ENCODE data around the gene PEX13. TPM values are rescaled to one million over a fixed set of nuclear protein-coding genes. Genes with fewer than 3 reads are reported as not detected.
"Not testable (repeated sequence)": the region's sequence is repeated elsewhere in the genome, so short reads cannot be mapped to it uniquely, and the experiment has no call there.

Gene PEX13
- total and polyA plus RNA-seq, 4 donors, result 10.6 to 42.8 (median 21.5) TPM

DNA sequence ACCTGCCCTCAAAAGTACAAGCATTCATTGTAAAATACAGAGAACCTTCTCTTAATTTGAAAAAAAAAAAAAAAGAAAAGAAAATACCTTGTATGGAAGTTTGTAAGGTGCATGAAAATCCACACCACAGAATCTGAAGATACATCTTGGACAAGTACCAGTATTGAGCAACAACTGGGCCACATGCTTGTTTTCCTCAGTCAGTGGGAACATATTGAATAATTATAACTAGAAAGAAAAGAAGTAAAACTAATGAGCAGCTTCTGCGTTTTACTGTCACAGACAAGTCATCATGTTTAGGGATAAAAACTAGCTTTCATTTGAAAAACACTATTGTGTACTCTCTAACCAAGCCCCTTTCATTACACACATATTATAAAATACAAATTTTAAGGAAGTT is 5.8 kb upstream of the PEX13 start:
- 47% methylated on average over 1 of the region's 1 CpG for WGBS
- Histone ChIP-seq H3K9me3 (ENCODE audit: control insufficient read depth in 4 of 4, low read length in 3 of 4) (no peaks in the 10 kb centered on the region), H3K4me3 (ENCODE audit: low read depth in 1 of 3, low read length in 3 of 3) (no peak overlapping the region), H3K36me3 (ENCODE audit: control insufficient read depth in 4 of 4, insufficient read depth in 3 of 4, low read depth in 1 of 4, low read length in 3 of 4) (peaks cover 0 to 3% (median 0%) of the 10 kb centered on the region in 4 donors), H3K4me1 (ENCODE audit: control insufficient read depth in 4 of 4, insufficient read depth in 4 of 4, low read length in 3 of 4) (peaks cover 9 to 28% (median 10%) of the 10 kb centered on the region in 4 donors), H3K27ac (ENCODE audit: low read depth in 1 of 2, low read length in 2 of 2) (no peak overlapping the region), H3K27me3 (ENCODE audit: control insufficient read depth in 4 of 4, insufficient read depth in 4 of 4, low read length in 3 of 4) (no peaks in the 10 kb centered on the region), H3K9ac (ENCODE audit: low read depth in 1 of 2, low read length in 2 of 2) (peak overlapping the region in 1 of 2 donors; percentile 12)
- TF ChIP-seq, protein P1, sequence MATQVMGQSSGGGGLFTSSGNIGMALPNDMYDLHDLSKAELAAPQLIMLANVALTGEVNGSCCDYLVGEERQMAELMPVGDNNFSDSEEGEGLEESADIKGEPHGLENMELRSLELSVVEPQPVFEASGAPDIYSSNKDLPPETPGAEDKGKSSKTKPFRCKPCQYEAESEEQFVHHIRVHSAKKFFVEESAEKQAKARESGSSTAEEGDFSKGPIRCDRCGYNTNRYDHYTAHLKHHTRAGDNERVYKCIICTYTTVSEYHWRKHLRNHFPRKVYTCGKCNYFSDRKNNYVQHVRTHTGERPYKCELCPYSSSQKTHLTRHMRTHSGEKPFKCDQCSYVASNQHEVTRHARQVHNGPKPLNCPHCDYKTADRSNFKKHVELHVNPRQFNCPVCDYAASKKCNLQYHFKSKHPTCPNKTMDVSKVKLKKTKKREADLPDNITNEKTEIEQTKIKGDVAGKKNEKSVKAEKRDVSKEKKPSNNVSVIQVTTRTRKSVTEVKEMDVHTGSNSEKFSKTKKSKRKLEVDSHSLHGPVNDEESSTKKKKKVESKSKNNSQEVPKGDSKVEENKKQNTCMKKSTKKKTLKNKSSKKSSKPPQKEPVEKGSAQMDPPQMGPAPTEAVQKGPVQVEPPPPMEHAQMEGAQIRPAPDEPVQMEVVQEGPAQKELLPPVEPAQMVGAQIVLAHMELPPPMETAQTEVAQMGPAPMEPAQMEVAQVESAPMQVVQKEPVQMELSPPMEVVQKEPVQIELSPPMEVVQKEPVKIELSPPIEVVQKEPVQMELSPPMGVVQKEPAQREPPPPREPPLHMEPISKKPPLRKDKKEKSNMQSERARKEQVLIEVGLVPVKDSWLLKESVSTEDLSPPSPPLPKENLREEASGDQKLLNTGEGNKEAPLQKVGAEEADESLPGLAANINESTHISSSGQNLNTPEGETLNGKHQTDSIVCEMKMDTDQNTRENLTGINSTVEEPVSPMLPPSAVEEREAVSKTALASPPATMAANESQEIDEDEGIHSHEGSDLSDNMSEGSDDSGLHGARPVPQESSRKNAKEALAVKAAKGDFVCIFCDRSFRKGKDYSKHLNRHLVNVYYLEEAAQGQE (IDR thresholded peaks at IDR 0.05), result no peak
- TF ChIP-seq RAD21 (IDR thresholded peaks at IDR 0.05) (no peak), HNF4A (conservative IDR thresholded peaks at IDR 0.05) (peak in 1 of 2 donors; percentile 6), FOXA2 (IDR thresholded peaks at IDR 0.05) (no peak), RXRA (IDR thresholded peaks at IDR 0.05) (no peak), ATF3 (IDR thresholded peaks at IDR 0.05) (no peak), HNF4G (IDR thresholded peaks at IDR 0.05) (no peak)
- TF ChIP-seq, protein P2, sequence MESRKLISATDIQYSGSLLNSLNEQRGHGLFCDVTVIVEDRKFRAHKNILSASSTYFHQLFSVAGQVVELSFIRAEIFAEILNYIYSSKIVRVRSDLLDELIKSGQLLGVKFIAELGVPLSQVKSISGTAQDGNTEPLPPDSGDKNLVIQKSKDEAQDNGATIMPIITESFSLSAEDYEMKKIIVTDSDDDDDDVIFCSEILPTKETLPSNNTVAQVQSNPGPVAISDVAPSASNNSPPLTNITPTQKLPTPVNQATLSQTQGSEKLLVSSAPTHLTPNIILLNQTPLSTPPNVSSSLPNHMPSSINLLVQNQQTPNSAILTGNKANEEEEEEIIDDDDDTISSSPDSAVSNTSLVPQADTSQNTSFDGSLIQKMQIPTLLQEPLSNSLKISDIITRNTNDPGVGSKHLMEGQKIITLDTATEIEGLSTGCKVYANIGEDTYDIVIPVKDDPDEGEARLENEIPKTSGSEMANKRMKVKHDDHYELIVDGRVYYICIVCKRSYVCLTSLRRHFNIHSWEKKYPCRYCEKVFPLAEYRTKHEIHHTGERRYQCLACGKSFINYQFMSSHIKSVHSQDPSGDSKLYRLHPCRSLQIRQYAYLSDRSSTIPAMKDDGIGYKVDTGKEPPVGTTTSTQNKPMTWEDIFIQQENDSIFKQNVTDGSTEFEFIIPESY (IDR thresholded peaks at IDR 0.05), result no peak
- DNase-seq (ENCODE audit: low spot score), result no peak

- Histone ChIP-seq H3K9ac (ENCODE audit: low read depth in 1 of 2, low read length in 2 of 2) (peak overlapping the region in 1 of 2 donors; percentile 12), H3K27ac (ENCODE audit: low read depth in 1 of 2, low read length in 2 of 2) (peak overlapping the region in 1 of 2 donors; percentile 11), H3K4me1 (ENCODE audit: control insufficient read depth in 4 of 4, insufficient read depth in 4 of 4, low read length in 3 of 4) (peaks cover 9 to 29% (median 11%) of the 10 kb centered on the region in 4 donors)
- H3K36me3 ChIP-seq (ENCODE audit: control insufficient read depth in 4 of 4, insufficient read depth in 3 of 4, low read depth in 1 of 4, low read length in 3 of 4); H3K9me3 ChIP-seq (ENCODE audit: control insufficient read depth in 4 of 4, low read length in 3 of 4); H3K27me3 ChIP-seq (ENCODE audit: control insufficient read depth in 4 of 4, insufficient read depth in 4 of 4, low read length in 3 of 4); H3K4me3 ChIP-seq (ENCODE audit: low read depth in 1 of 3, low read length in 3 of 3); DNase-seq (ENCODE audit: low spot score): not testable (repeated sequence)
- 88% methylated on average over 2 of the region's 2 CpGs for WGBS
Measured at GRCh38 chr2:61012303-61012702, 5.2 kb upstream of the PEX13 start.

DNA sequence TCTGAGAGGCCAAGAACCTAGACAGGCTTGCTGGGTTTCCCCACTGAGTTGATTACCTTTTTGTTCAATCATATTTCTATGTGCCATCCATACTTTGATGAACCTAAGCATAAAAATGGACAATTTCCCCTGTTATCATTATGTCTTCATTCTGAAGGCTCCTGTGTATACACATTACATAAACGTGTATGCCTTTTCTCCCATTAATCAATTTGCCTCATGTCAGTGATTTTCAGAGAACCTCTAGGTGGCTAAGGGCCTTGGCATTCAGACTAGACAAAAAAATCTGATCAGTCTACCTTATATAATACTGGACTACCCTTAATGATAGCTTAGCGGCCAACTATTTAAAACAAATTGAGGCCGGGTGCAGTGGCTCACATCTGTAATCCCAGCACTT is 4.1 kb upstream of the PEX13 start:
- 71% methylated on average over 3 of the region's 3 CpGs for WGBS
- Histone ChIP-seq H3K27ac (ENCODE audit: low read depth in 1 of 2, low read length in 2 of 2) (no peak overlapping the region), H3K9me3 (ENCODE audit: control insufficient read depth in 4 of 4, low read length in 3 of 4) (no peaks in the 10 kb centered on the region), H3K9ac (ENCODE audit: low read depth in 1 of 2, low read length in 2 of 2) (no peak overlapping the region), H3K27me3 (ENCODE audit: control insufficient read depth in 4 of 4, insufficient read depth in 4 of 4, low read length in 3 of 4) (no peaks in the 10 kb centered on the region), H3K36me3 (ENCODE audit: control insufficient read depth in 4 of 4, insufficient read depth in 3 of 4, low read depth in 1 of 4, low read length in 3 of 4) (peaks cover 0 to 3% (median 0%) of the 10 kb centered on the region in 4 donors), H3K4me1 (ENCODE audit: control insufficient read depth in 4 of 4, insufficient read depth in 4 of 4, low read length in 3 of 4) (peaks cover 9 to 29% (median 11%) of the 10 kb centered on the region in 4 donors), H3K4me3 (ENCODE audit: low read depth in 1 of 3, low read length in 3 of 3) (no peak overlapping the region)
- no peak for DNase-seq (ENCODE audit: low spot score)
- TF ChIP-seq EGR1 (IDR thresholded peaks at IDR 0.05; ENCODE audit: low read depth in 2 of 2), result no peak
- no peak for TF ChIP-seq YY1 (IDR thresholded peaks at IDR 0.05)
- no peak for TF ChIP-seq ATF3 (IDR thresholded peaks at IDR 0.05)
- no peak for TF ChIP-seq HNF4A (conservative IDR thresholded peaks at IDR 0.05)
- no peak for TF ChIP-seq NR2F2 (IDR thresholded peaks at IDR 0.05)
- no peak for TF ChIP-seq GABPA (IDR thresholded peaks at IDR 0.05 in 1 of 2, conservative IDR thresholded peaks at IDR 0.05 in 1 of 2)
- TF ChIP-seq, protein P3, sequence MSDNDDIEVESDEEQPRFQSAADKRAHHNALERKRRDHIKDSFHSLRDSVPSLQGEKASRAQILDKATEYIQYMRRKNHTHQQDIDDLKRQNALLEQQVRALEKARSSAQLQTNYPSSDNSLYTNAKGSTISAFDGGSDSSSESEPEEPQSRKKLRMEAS (IDR thresholded peaks at IDR 0.05), result no peak
- TF ChIP-seq, protein P2 (IDR thresholded peaks at IDR 0.05), result no peak
- no peak for TF ChIP-seq TAF1 (conservative IDR thresholded peaks at IDR 0.05)
- TF ChIP-seq CTCF (IDR thresholded peaks at IDR 0.05; ENCODE audit: low read depth, low read length, missing input control), result no peak
